Measurements from ENCODE around the gene LAX1.

Gene LAX1

DNA sequence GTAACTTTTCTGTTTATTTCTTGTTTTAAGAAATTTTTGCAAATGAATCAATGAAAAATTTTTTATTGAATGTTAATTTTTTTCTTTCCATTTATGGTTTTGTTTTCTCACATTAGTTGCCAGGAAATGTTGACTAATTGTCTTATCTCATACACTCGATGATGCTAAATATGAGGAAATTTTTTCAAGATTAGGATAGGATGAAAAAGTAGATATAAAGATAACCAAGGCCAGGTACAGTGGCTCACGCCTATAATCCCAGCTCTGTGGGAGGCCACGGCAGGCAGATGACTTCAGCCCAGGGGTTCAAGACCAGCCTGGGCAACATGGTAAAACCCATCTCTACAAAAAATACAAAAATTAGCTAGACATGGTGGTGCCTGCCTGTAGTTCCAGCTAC, 12.6 kb downstream of the LAX1 start:
- no peak overlapping the region for H3K4me3 ChIP-seq (ENCODE audit: low read depth, low read length)
- TF ChIP-seq POLR2A (IDR thresholded peaks at IDR 0.05; ENCODE audit: extremely low read depth, insufficient read length): no peak
- TF ChIP-seq, protein P1, sequence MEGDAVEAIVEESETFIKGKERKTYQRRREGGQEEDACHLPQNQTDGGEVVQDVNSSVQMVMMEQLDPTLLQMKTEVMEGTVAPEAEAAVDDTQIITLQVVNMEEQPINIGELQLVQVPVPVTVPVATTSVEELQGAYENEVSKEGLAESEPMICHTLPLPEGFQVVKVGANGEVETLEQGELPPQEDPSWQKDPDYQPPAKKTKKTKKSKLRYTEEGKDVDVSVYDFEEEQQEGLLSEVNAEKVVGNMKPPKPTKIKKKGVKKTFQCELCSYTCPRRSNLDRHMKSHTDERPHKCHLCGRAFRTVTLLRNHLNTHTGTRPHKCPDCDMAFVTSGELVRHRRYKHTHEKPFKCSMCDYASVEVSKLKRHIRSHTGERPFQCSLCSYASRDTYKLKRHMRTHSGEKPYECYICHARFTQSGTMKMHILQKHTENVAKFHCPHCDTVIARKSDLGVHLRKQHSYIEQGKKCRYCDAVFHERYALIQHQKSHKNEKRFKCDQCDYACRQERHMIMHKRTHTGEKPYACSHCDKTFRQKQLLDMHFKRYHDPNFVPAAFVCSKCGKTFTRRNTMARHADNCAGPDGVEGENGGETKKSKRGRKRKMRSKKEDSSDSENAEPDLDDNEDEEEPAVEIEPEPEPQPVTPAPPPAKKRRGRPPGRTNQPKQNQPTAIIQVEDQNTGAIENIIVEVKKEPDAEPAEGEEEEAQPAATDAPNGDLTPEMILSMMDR (IDR thresholded peaks at IDR 0.05; ENCODE audit: low read depth, low read length): no peak
- no peak for TF ChIP-seq MYC (IDR thresholded peaks at IDR 0.05; ENCODE audit: low read depth, low read length)
- TF ChIP-seq, protein P2, sequence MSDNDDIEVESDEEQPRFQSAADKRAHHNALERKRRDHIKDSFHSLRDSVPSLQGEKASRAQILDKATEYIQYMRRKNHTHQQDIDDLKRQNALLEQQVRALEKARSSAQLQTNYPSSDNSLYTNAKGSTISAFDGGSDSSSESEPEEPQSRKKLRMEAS (IDR thresholded peaks at IDR 0.05; ENCODE audit: low read depth, low read length): no peak
- no peak for DNase-seq (ENCODE audit: low read depth)

DNA sequence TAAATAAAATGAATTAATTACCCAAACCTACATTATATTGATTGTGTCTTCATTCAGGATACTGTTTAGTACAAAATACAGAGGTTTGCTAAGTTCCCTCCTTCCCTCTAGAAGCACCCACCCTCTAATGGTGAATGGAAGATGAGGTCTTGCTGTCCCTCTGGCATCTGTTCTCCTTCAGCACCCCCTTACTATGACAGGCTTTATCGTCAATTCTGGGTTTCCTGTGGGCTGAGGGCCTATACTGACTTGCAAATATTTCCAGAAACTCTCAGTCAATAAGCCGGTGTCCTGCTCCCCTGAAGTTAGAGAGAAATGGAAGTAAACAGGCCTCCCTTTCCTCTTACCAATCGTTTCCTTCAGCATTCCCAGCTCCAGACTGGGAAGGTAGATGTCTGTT, 13.2 kb downstream of the LAX1 start:
- TF ChIP-seq POLR2A (IDR thresholded peaks at IDR 0.05; ENCODE audit: extremely low read depth, insufficient read length) (no peak), MYC (IDR thresholded peaks at IDR 0.05; ENCODE audit: low read depth, low read length) (no peak)
- TF ChIP-seq, protein P2 (IDR thresholded peaks at IDR 0.05; ENCODE audit: low read depth, low read length): no peak
- TF ChIP-seq, protein P1 (IDR thresholded peaks at IDR 0.05; ENCODE audit: low read depth, low read length): no peak
- H3K4me3 ChIP-seq (ENCODE audit: low read depth, low read length): no peak overlapping the region
- DNase-seq (ENCODE audit: low read depth): no peak

DNA sequence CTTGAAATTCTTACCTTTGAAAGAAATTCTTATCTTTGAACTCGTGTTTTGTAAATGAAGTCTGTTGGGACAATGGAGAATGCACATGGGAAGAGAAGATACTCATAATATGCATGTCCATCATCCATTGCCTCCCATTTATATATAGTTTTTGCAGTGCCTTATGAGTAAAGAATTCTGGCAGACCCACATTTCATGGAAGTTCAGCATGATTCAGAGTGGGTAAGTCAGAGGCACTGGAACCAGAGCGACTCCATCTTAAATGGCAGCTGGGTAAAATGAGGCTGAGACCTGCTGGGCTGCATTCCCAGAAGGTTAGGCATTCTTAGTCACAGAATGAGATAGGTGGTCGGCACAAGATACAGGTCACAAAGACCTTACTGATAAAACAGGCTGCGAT, 13.8 kb downstream of the LAX1 start:
- TF ChIP-seq, protein P1 (IDR thresholded peaks at IDR 0.05; ENCODE audit: low read depth, low read length): no peak
- TF ChIP-seq, protein P2 (IDR thresholded peaks at IDR 0.05; ENCODE audit: low read depth, low read length): no peak
- TF ChIP-seq POLR2A (IDR thresholded peaks at IDR 0.05; ENCODE audit: extremely low read depth, insufficient read length): no peak
- no peak for TF ChIP-seq MYC (IDR thresholded peaks at IDR 0.05; ENCODE audit: low read depth, low read length)
- no peak overlapping the region for H3K4me3 ChIP-seq (ENCODE audit: low read depth, low read length)
- no peak for DNase-seq (ENCODE audit: low read depth)

DNA sequence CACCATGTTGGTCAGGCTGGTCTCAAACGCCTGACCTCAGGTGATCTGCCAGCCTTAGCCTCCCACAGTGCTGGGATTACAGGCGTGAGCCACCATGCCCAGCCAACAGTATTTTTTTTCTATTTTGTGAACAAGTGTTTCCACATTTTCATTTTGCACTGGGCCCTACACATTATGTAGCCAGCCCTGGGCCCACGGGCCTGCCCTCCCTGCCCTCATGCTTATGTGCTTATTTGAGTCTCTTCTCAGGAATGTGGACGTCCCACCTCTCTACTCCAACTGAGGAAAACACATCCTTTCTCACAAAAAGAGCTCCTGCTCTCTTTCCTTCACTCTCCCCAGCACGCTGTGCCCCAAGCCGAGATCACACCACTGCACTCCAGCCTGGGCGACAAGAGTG, 17.0 kb downstream of the LAX1 start:
- TF ChIP-seq, protein P1 (IDR thresholded peaks at IDR 0.05; ENCODE audit: low read depth, low read length): no peak
- TF ChIP-seq, protein P2 (IDR thresholded peaks at IDR 0.05; ENCODE audit: low read depth, low read length): no peak
- no peak for TF ChIP-seq MYC (IDR thresholded peaks at IDR 0.05; ENCODE audit: low read depth, low read length)
- no peak for TF ChIP-seq POLR2A (IDR thresholded peaks at IDR 0.05; ENCODE audit: extremely low read depth, insufficient read length)
- DNase-seq (ENCODE audit: low read depth): no peak
- no peak overlapping the region for H3K4me3 ChIP-seq (ENCODE audit: low read depth, low read length)

DNA sequence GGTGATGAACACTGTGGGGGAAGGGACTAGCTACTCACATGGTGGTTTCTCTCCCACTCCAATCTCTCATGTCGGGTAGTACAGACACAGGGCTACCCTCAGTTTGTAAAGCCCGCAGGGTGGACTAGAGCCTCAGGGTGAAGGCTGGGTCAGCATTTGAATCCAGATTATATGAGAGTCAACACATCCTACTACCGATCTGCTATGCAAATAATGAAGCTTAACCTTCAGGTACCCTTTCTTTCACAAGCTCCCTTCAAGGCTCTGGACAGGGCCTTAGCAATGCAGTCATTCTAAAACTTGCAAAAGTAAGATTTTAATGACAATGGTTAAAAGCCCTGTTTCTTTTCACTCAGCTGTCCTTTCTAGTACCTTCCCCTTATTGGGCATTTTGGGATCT, 25.0 kb downstream of the LAX1 start:
- TF ChIP-seq, protein P1 (IDR thresholded peaks at IDR 0.05; ENCODE audit: low read depth, low read length): no peak
- TF ChIP-seq, protein P2 (IDR thresholded peaks at IDR 0.05; ENCODE audit: low read depth, low read length): no peak
- TF ChIP-seq MYC (IDR thresholded peaks at IDR 0.05; ENCODE audit: low read depth, low read length): no peak
- TF ChIP-seq POLR2A (IDR thresholded peaks at IDR 0.05; ENCODE audit: extremely low read depth, insufficient read length): no peak
- no peak overlapping the region for H3K4me3 ChIP-seq (ENCODE audit: low read depth, low read length)
- DNase-seq (ENCODE audit: low read depth): no peak

DNA sequence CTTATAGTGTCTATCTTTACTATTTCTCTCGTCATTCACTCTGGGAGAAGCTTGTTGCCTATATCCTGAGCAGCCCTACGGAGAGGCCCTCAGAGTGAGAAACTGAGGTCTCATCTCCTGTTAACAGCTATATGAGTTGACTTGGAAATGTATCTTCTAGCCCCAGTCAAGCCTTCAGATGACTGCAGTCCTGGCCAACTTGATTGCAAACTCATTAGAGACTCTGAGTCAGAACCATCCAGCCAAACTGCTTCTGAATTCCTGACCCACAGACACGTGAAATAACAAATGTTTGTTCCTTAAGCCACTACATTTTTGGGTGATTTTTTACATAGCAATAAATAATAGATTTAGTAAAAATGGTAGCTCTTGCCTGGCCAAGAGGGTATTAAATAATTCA, 26.5 kb downstream of the LAX1 start:
- TF ChIP-seq, protein P2 (IDR thresholded peaks at IDR 0.05; ENCODE audit: low read depth, low read length): no peak
- TF ChIP-seq, protein P1 (IDR thresholded peaks at IDR 0.05; ENCODE audit: low read depth, low read length): no peak
- no peak for TF ChIP-seq MYC (IDR thresholded peaks at IDR 0.05; ENCODE audit: low read depth, low read length)
- no peak for TF ChIP-seq POLR2A (IDR thresholded peaks at IDR 0.05; ENCODE audit: extremely low read depth, insufficient read length)
- DNase-seq (ENCODE audit: low read depth): no peak

More for the DNA sequence above, 26.5 kb downstream of the LAX1 start:
- H3K4me3 ChIP-seq (ENCODE audit: low read depth, low read length): no peak overlapping the region

All from NB4 (cell line).